Activated CD4-positive, alpha-beta T cell treated with anti-CD3 and anti-CD28 coated beads, Interleukin-2, Interleukin-6, amounts not matched to agents 100 ng/mL and 50 ng/mL, durations not matched to agents 16 hours and 8 hours (primary cell): ENCODE measurements around the gene TMED4.
"Not testable (repeated sequence)": the region's sequence is repeated elsewhere in the genome, so short reads cannot be mapped to it uniquely, and the experiment has no call there.

ENCODE experiments used
- DNase-seq: peaks from one replicate; pipeline ENCODE4 v3.0.0-alpha.2; 2020

TMED4 gene

DNA sequence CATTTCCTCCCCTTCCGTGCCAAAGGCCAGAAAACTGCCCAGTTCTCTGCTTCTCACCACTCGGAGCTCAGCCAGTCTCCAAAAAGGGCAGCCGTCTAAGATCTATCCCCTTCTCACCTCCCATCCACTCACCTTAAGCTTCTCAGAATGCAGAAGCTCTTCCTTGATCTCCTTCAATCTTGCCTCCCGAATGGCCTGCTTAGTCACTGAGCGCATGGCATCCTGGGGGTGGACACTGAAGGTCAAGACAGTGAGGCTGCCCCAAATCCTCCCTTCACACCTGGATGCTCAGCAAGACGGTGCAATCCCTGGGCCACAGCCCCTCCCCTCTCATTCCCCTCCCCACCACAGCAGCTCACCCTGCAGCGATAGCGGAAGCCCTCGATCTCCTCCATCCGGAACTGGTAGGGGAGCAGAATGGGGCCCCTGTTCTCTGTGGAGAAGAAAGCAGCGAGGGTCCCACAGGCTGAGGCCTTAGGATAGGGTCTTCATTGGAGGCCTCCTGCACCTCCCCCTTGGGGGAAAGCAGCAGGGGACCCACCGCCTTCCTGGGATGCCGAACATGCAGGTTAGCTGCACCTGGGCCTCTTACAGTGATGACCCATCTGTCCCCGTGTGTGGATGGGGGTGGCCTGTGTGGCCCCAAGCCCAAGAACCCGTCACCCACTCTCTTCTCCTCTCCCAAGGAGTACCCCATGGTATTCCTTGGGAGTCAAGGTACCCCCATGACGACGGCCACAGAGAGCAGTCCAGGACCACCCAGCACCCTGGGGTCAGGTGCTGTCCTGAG lies 13.1 kb downstream of the TMED4 start:
- DNase-seq: no peak

DNA sequence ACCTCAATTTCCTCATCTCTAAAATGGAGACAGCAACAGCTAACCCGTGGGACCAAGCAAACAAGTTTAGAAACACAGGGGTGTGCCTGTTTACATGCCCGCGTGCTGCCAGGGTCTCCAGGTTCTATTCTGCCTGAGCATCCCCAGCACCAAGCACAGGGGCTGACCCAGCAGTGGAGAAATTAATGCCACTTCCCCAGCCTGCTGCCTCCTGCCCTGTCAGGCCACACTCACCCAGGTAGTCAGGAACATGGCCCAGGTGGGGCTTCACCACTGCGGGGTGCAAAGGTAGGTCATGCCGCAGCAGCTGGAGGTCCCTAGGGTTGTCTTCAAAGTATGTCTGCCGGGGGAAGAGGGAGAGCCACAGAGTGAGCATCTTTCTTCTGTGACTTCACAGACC lies 14.1 kb downstream of the TMED4 start:
- no peak for DNase-seq

DNA sequence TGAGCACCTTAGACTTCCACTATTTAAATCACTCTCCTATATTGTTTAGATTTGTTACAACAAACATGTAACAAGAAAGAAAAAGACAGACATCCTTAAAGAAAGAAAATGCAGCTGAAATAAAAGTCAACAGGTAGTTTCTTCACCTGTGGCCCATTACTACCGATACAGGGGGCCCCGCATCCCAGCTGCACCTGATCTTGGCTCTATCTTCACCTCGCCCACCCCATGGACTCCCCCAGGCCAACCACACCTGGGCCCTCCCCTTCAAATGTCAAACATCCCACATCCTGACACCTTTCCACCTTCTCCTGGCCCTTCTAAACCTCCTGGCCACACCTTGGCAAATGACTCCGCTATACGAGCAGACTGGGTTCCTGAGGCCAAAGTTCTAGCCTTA lies 15.4 kb downstream of the TMED4 start:
- no peak for DNase-seq

DNA sequence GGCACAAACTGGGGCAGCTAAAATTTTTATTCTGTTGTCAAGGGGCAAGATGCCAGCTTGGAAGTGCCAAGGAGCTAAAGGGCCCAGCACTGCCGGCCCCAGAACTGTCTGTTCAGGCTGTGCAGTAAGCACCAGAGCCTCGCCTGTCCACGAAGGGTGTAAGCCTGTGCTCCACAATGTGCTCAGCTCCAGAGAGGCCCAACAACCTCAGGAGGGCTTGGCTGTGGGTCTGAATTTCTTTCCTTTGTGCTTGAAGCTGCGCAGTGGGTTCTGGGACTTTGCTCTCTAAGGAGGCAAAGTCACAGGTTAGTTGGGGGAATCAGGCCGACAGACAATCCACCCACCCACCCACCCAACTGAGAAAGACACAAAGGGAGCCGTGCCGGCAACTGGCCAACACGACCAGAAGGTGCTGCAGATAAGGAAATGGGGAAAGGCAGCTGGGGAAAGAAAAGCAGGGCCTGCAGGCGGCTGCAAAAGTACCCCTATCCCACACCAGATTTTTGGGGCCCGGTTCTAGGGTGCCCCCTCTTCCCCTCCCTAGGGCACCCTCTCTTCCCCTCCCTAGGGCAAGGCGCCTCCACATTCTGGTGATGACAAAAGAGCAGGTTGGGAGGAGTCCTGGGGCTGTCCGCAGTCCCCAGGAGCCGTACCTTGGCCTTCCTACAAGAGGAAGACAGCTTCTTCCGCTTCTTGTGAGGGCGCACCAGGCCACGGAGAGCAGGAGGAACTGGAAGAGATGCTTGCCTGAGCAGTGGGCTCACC lies 16.1 kb downstream of the TMED4 start:
- no peak for DNase-seq

DNA sequence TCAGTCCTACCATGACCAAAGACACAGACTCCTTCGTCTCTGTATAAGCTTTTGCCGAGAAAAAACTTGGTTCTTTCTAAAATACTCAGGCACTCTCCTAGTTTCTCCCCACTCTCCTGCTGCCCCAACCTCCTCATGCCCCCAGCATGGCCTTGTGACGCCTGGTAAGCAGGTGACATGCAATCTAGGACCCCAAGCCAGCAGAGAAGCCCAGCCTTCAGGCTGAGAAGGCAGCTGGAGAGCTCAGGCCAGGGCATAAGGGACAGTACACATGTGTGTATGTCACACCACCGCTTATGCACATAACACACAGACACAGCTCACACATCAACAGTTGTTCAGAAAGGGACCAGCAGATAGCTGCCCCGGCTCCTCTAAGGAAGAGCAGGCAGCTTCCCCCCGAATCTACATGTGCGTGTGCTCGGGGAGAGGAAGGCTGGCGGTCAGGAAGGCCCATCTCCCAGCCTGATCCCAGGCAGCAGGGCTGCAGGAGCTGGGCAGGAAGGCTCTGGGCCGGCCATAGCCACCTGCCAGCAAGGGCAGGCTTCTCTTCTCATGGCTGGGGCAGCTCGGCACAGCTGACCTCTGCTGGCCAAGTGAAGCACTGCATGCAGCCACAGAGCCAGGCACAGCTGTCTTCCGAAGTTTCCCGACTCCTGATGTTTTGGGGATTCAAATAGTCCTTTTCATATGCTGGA lies 16.8 kb downstream of the TMED4 start:
- peak; percentile 72 for DNase-seq

DNA sequence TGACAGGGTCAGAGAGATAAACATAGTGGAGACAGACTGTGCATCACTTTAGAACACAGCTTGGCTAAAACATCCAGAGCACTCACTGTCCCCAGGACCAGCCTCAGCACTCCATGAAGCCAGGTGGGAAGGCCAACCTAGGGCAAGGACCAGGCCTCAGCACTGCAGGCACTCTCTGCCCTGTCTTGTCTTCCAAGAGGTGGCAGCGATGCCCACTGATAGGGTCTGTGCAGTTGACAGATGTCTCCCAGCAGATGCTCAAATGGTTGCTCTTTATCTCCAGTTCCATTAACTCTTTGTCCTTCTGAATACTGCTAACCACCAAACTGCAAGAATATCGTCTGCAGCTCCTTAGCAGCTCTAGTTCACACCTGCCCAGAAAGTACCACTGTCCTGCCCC lies 17.4 kb downstream of the TMED4 start:
- no peak for DNase-seq

DNA sequence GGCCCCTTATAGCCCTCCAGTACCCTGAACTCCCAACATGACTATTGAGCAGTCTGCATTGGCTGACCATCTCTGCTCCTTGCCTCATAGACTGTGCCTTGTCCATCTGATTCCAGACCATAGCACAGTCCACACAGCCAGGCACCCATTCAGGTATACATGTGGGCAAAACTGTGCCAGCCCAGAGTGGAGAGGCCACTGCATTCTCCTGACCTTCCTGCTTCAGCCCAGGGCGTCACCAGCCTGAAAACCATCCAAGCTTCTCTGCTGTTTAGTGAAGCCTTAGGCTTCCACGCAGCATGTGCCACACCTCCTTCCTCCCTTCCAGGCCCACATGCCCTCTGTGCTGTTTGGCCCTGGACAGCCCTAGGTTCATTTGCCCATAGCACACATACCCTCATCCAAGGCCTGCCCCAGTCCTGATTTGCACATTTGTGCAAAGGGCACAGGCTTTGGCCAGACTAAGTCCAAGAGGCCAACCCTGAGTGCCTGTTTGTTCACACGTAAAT lies 18.8 kb downstream of the TMED4 start:
- no peak for DNase-seq

DNA sequence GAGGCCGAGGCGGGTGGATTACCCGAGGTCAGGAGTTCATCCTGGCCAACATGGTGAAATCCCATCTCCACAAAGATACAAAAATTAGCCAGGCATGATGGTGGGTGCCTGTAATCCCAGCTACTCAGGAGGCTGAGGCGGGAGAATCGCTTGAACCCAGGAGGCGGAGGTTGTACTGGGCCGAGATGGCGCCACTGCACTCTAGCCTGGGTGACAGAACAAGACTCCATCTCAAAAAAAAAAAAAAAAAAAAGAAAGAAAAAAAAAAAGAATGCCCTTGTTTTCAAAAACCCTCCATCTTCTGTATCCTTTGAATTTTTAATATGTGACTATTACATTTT lies 19.4 kb downstream of the TMED4 start:
- not testable (repeated sequence) for DNase-seq

DNA sequence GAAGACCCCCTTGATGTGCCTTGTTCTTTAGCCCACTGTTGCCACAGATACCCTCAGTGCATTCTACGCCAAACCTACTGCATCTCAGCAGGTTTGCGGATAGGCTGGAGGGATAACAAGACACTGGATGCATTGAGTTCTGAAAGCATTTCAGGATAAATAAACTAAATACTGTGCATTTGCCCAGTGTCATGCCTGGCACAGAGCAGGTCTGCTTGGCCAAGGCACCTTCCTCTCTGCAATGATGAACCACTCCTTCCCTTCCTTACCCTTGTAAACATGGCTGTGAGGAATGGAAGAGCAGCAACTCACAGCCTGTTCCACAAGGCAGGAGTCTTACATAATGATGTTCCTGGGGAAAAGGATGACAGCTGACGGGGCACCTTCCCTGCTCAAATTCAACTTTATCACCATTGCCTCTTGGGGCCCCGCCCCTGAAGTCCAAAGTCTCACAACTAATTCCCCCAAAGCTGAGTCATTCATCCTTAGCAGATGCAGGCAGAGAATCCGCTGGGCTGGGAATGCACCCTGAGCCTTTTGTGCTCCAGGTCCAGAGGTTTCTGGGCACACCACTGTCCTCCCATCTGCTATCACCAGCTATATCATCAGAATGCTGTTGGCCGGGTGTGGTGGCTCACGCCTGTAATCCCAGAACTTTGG lies 19.9 kb downstream of the TMED4 start:
- DNase-seq: no peak

DNA sequence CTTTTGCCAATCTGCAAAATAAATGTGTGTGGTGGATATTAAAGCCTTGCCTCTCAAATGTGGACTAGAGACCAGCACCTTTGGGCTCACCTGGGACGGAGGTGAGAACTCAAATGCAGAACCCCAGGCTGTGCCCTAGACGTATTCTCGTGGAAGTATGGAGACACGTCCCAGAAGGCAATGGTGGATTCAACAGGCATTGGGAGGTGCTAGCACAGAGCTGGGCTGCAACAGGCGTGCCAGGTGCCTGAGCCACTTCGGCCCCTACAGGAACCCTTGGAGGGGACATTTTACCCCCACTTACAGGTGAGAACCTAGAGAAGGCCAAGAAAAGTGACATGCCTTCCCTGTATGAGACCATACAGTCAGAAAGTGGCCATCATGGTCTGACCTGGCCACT lies 20.6 kb downstream of the TMED4 start:
- DNase-seq: no peak

DNA sequence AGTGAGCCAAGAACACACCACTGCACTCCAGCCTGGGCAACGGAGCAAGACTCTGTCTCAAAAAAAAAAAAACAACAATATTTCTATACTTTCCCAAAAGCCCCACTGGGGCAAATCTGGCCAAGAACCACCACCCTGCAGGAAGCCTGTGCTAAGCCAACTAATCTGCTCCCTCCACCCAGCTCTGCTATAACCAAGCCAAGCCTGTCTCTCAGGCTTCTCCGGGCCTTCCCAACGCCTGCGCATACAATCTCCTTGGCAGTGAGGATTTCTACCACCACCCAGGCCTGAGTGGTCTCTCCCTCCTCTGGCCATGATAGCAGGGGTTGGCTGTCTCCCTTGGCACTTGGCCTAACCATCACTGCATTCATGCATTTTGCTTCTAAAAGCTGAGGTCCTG lies 22.5 kb downstream of the TMED4 start:
- DNase-seq: no peak

DNA sequence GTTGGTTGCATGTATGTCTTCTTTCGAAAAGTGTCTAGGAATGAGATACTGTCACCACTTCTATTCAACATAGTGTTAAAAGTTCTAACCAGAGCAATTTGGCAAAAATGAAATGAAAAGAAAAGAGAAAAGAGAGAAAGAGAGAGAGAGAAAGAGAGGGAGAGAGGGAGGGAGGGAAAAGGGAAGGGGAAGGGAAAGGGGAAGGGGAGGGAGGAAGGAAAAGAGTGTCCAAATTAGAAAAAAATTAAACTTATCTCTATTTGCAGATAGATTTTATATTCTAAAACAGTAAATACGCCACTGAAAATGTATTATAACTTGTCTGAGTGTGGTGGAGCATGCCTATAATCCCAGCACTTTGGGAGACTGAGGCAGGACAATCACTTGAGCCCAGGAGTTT lies 24.5 kb downstream of the TMED4 start:
- no peak for DNase-seq

DNA sequence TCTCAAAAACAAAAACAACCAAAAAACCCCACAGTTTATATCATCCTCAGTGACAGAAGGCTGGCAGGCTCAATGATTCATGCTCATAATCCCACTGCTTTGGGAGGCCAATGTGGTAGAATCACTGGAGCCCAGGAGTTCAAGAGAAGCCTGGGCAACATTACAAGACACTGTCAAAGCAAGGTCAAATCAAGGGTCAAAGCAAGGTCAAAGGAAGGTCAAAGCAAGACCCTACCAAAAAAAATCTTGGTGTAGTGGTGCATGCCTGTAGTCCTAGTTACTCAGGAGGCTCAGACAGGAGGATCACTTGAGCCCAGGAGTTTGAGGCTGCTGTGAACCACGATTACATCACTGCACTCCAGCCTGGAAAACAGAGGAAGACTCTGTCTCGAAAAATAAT lies 26.7 kb downstream of the TMED4 start:
- DNase-seq: no peak

DNA sequence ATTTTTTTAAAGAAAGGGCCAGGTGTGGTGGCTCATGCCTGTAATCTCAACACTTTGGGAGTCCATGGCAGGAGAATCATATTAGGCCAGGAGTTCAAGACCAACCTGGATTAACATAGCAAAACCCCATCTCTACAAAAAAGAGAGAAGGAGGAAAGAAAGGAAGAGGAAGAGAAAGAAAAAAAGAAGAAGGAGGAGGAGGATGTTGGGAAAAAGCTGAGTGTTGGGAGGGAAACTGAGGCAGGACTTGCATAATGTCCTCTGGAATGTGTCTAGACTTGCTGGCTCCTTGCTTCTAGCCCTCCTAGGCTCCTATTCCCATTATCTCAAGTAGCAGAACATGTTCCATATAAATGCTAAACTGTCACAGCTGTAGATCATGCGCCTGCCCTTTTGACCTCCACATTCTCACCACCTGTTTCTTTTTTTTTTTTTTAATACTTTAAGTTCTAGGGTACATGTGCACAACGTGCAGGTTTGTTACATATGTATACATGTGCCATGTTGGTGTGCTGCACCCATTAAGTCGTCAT lies 29.5 kb downstream of the TMED4 start:
- not testable (repeated sequence) for DNase-seq

DNA sequence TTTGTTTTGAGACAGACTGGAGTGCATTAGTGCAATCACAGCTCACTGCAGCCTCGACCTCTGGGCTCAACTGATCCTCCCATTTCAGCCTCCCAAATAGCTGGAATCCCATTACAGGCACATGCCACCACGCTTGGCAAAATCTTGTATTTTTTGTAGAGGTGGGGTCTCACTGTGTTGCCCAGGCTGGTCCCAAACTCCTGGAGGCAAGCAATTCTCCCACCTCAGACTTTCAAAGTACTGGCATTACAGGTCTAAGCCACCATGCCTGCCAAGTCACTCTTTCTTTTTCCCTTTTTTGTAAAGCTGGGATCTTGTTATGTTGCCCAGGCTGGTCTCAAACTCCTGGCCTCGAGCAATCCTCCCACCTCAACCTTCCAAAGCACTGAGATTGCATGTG lies 32.6 kb downstream of the TMED4 start:
- no peak for DNase-seq

DNA sequence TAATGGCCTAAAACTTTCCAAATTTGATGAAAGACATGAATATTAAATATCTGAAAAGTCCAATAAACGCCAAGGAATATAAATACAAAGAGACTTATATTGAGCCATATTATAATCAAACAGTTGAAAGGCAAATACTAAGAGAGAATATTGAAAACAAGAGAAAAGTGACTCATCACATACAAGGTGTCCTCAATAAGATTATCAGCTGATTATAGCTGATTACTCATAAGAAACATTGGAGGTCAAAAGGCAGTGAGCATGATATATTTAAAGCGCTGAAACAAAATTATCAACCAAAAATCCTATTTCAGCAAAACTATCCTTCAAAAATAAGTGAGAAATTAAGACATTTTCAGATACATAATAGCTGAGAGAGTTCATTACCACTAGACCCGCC lies 33.1 kb downstream of the TMED4 start:
- no peak for DNase-seq

DNA sequence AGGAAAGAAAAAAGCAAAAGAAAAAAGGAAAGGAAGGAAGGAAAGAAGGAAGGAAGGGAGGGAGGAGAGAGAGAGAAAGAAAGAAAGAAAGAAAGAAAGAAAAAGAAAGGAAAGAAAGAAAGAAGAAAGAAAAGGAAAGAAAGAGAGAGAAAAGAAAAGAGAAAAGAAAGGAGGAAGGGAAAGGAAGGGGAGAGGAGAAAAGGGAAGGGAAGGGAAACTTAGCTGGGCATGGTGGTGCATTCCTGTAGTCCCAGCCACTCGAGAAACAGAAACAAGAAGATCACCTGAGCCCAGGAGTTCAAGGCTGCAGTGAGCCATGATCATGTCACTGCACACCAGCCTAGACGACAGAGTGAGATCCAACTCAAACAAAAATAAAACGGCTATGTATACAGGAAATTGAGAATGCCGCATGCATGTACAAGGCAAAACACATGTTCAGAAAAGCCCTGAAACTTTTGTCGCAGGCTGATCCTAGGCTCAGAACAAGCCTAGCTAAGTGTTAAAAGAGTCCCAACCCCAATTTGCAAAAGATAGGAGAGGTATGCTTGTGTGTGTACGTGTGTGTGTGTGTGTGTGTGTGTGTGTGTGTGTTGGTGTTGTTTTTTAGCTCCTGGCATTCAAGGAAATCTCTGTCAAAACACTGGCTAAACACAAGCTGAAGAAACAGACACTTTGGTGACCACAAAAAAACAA lies 34.3 kb downstream of the TMED4 start:
- no peak for DNase-seq

DNA sequence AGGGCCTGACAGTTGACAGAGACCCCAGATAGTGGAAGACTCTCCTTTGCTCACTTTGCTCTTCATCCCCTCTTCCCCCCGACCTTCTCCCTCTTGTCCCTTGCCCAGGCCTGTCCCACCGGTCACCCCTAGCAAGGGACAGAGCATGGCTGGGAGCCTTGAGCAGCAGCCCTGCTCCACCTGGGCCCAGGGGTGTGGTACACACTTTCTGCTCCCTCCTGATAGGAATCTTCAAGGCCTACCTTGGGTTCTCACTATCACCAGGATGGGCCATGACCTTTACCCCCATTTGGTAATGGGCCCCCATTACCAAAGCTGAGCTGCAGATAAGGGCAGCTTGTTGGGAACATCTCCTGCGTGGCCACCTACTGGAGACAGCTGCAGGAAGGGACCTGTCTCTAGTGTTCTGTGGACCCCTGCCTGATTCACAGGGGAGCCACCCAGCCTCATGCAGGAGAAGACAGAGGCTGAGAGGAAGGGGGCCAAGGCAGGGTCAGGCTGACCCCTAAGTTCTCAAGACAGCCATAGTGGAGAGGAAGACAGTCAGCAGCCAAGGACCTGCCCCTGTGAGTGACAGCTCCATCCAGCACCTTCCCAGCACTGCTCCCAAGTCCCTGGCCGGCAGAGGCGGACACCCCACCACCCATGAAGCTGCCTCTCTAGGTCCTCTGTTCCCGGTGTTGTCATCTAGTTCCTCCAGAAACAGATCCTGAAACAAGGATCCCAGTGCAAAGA lies 40.0 kb downstream of the TMED4 start:
- no peak for DNase-seq

DNA sequence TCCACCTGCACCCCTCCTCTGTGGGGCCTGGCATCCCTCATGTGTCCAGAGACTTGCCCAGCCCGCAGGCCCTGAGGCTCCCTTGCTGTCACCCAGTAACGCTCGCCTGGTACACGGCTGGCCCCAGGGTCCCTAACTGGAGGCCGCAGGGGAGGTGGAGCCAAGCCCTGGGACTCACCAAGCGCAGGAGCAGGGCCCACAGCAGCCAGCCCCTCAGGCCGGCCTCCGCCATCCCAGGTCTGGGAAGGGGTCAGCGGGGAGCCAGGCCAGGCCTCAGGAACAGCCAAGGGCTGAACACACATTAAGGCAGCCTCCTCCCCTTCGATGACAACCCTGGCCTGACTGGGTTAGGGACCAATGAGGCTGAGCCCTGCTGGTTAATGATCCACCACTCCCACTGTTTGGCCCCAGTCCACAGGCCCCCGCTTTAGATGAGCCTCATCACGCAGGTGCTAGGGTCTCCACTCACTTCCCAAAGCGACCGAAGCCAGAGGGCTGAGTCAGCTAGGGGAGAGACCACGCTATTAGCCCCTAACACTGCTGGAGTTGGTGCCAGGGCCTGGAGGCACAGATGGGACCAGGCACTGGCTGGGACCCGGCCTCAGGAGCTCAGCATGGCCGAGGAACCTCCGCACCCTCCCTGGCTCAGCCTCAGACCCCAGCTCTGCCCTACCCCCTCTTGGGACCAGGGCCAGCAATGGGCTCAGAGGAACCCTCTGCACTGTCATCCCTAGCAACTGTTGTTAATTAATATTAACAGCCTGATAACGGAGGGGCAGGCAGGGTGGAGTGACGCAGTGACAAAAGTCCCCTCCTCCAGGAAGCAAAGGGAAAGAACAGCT lies 40.8 kb downstream of the TMED4 start, which contains the start of gene NPC1L1:
NPC1L1 (minus strand) TSS at position 303 of the 842 bp plus-strand sequence; CDS start at position 232, 71 bp downstream.
- no peak for DNase-seq

DNA sequence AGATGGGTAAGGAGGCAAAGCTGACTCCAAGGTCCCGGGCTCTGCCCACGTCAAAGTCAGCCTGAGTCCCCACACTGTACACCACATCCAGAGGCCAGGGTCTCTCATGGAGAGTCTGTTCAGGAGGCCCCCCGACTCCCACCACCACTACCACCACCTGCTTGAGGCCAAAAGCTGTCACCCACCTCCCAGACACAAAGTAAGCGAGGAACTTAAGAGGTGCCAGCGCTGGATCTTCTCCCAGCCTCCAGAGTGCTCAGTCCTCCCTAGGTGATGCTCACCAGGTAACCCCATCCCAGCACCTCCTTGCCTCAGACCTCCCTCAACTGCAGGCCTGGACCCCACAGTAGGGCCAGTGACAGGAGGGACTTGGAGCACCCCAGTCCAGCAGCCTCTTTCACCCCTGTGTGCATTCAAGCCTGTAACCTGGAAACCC lies 41.4 kb downstream of the TMED4 start:
- DNase-seq: no peak
